Neural cell (in vitro differentiated cells): ENCODE data around the gene AQP3. TPM values are rescaled to one million over a fixed set of nuclear protein-coding genes. Genes with fewer than 3 reads are reported as not detected.

ENCODE experiments used
- H2AFZ ChIP-seq: fragments of 200-600, 300-800 bp; sonication (generic), shearing (Covaris generic); 2 replicates; pipeline ENCODE4 v1.6.0; 2014; ENCODE audit warnings: low read depth, mild to moderate bottlenecking, antibody characterized with exemption, low read length, moderate library complexity
- H3F3A ChIP-seq: fragments of 200-600 bp; shearing (Covaris generic); 2 replicates; pipeline ENCODE4 v1.6.1; 2016; ENCODE audit warnings: mild to moderate bottlenecking, moderate library complexity, mixed read lengths, antibody characterized with exemption, low read length; ENCODE audit not compliant: insufficient read depth, poor library complexity, severe bottlenecking
- H3K27ac ChIP-seq: fragments of 200-600, 300-800 bp; sonication (generic), shearing (Covaris generic); 2 replicates; pipeline ENCODE4 v1.5.1; 2014; ENCODE audit warnings: mild to moderate bottlenecking, low read length, moderate library complexity
- H3K27me3 ChIP-seq: fragments of 300-800, 200-600 bp; sonication (generic), shearing (Covaris generic); 2 replicates; pipeline ENCODE4 v1.6.0; 2014; ENCODE audit warnings: mild to moderate bottlenecking, low read depth, low read length, moderate library complexity; ENCODE audit not compliant: insufficient read depth
- H3K36me3 ChIP-seq: fragments of 300-800, 200-600 bp; sonication (generic), shearing (Covaris generic); 2 replicates; pipeline ENCODE4 v1.5.1; 2014; ENCODE audit warnings: mild to moderate bottlenecking, antibody characterized with exemption, low read length, moderate library complexity; ENCODE audit not compliant: insufficient read depth
- H3K4me2 ChIP-seq: fragments of 300-800, 200-600 bp; sonication (generic), shearing (Covaris generic); 2 replicates; pipeline ENCODE4 v1.6.0; 2014; ENCODE audit warnings: mild to moderate bottlenecking, low read length
- H3K4me3 ChIP-seq: fragments of 300-800, 200-600 bp; sonication (generic), shearing (Covaris generic); 2 replicates; pipeline ENCODE4 v1.5.1; 2014; ENCODE audit warnings: mild to moderate bottlenecking, low read length, moderate library complexity
- H3K79me2 ChIP-seq: fragments of 200-600 bp; shearing (Covaris generic); replicated peaks from 2 replicates; pipeline ENCODE4 v1.6.0; 2014; ENCODE audit warnings: mild to moderate bottlenecking, low read length, moderate library complexity; ENCODE audit not compliant: insufficient read depth
- H3K9ac ChIP-seq: fragments of 300-800, 200-600 bp; sonication (generic), shearing (Covaris generic); 2 replicates; pipeline ENCODE4 v1.6.1; 2016; ENCODE audit warnings: mild to moderate bottlenecking, low read length, mixed read lengths
- H3K9me2 ChIP-seq: fragments of 200-600 bp; shearing (Covaris generic); 2 replicates; pipeline ENCODE4 v1.6.1; 2016; ENCODE audit warnings: mild to moderate bottlenecking, low read length, mixed read lengths; ENCODE audit not compliant: insufficient read depth
- H3K9me3 ChIP-seq: fragments of 200-600, 300-800 bp; sonication (generic), shearing (Covaris generic); 2 replicates; pipeline ENCODE4 v1.6.1; 2016; ENCODE audit warnings: mild to moderate bottlenecking, mixed run types, low read length, moderate library complexity, mixed read lengths
- H4K20me1 ChIP-seq: fragments of 200-600 bp; shearing (Covaris generic); 2 replicates; pipeline ENCODE4 v1.6.1; 2016; ENCODE audit warnings: mild to moderate bottlenecking, mixed run types; ENCODE audit not compliant: insufficient read depth
- CTCF ChIP-seq: fragments of 450-650 bp; IDR thresholded peaks from 2 replicates; pipeline ENCODE4 v1.5.1; 2014; ENCODE audit warnings: antibody characterized with exemption, mild to moderate bottlenecking, moderate library complexity; ENCODE audit not compliant: poor library complexity, severe bottlenecking
- EP300 ChIP-seq: fragments of 450-650 bp; conservative IDR thresholded peaks from 2 replicates; pipeline ENCODE4 v1.6.1; 2014; ENCODE audit warnings: antibody characterized with exemption, mild to moderate bottlenecking, moderate library complexity; ENCODE audit not compliant: poor library complexity, severe bottlenecking
- EZH2 ChIP-seq: fragments of 200-600, 300-800 bp; shearing (Covaris generic), sonication (generic); IDR thresholded peaks from 2 replicates; pipeline ENCODE4 v1.6.1; 2014; ENCODE audit warnings: antibody characterized with exemption, low read length, borderline replicate concordance, mild to moderate bottlenecking; ENCODE audit not compliant: insufficient read depth, poor library complexity, severe bottlenecking
- MXI1 ChIP-seq: fragments of 450-650 bp; conservative IDR thresholded peaks from 2 replicates; pipeline ENCODE4 v1.6.1; 2014; ENCODE audit warnings: antibody characterized with exemption, mild to moderate bottlenecking; ENCODE audit not compliant: poor library complexity, severe bottlenecking
- POLR2AphosphoS5 ChIP-seq: IDR thresholded peaks from 2 replicates; pipeline ENCODE4 v1.6.1; 2012
- RAD21 ChIP-seq: fragments of 450-650 bp; conservative IDR thresholded peaks from 2 replicates; pipeline ENCODE4 v1.6.1; 2014; ENCODE audit warnings: antibody characterized with exemption, mild to moderate bottlenecking, moderate library complexity
- REST ChIP-seq: IDR thresholded peaks from 2 replicates; pipeline ENCODE4 v1.6.1; 2012; ENCODE audit warnings: borderline replicate concordance
- SMC3 ChIP-seq: fragments of 450-650 bp; conservative IDR thresholded peaks from 2 replicates; pipeline ENCODE4 v1.6.1; 2014; ENCODE audit warnings: antibody characterized with exemption, mild to moderate bottlenecking, moderate library complexity; ENCODE audit not compliant: poor library complexity
- TAF1 ChIP-seq: IDR thresholded peaks from 2 replicates; pipeline ENCODE4 v1.6.1; 2012; ENCODE audit warnings: low read depth
- polyA plus RNA-seq: library from polyadenylated mRNA; depleted of rRNA; stranded (reverse); fragments of >200 nt; gene quantifications from 2 replicates; pipeline ENCODE4 v1.2.3, GENCODE V29; 2014

The AQP3 gene
- polyA plus RNA-seq, 1 donor from 2014 or later = not detected

GRCh38 chr9:33414889-33415500, 32.4 kb downstream of the AQP3 start:
- H3K4me2 ChIP-seq = no peak overlapping the region
- H3K27me3 ChIP-seq = no peaks in the 10 kb centered on the region
- no peaks in the 10 kb centered on the region for H3K9me3 ChIP-seq
- no peaks in the 10 kb centered on the region for H3F3A ChIP-seq
- no peaks in the 10 kb centered on the region for H3K79me2 ChIP-seq
- H3K36me3 ChIP-seq = no peaks in the 10 kb centered on the region
- no peak overlapping the region for H3K9ac ChIP-seq
- no peak overlapping the region for H2AFZ ChIP-seq
- no peaks in the 10 kb centered on the region for H3K9me2 ChIP-seq
- H4K20me1 ChIP-seq = no peaks in the 10 kb centered on the region
- H3K4me3 ChIP-seq = no peak overlapping the region
- TF ChIP-seq POLR2AphosphoS5 = no peak
- no peak for TF ChIP-seq CTCF
- no peak for TF ChIP-seq MXI1
- TF ChIP-seq REST = no peak
- no peak for TF ChIP-seq SMC3
- TF ChIP-seq EP300 = no peak
- no peak for TF ChIP-seq TAF1
- TF ChIP-seq RAD21 = no peak
- TF ChIP-seq EZH2 = no peak
- no peak overlapping the region for H3K27ac ChIP-seq

GRCh38 chr9:33414268-33414667, 33.1 kb downstream of the AQP3 start:
- Histone ChIP-seq H2AFZ (no peak overlapping the region), H3K27ac (no peak overlapping the region), H3F3A (no peaks in the 10 kb centered on the region), H4K20me1 (no peaks in the 10 kb centered on the region), H3K9me3 (no peaks in the 10 kb centered on the region), H3K79me2 (no peaks in the 10 kb centered on the region), H3K4me2 (no peak overlapping the region), H3K27me3 (no peaks in the 10 kb centered on the region), H3K9ac (no peak overlapping the region), H3K9me2 (no peaks in the 10 kb centered on the region), H3K4me3 (no peak overlapping the region), H3K36me3 (no peaks in the 10 kb centered on the region)
- no peak for TF ChIP-seq EP300
- TF ChIP-seq RAD21 = no peak
- TF ChIP-seq POLR2AphosphoS5 = no peak
